ENCODE measurements around the gene RAB40A. TPM values are rescaled to one million over a fixed set of nuclear protein-coding genes. Genes with fewer than 3 reads are reported as not detected.

Gene RAB40A
- total and polyA plus RNA-seq, 9 of the 15 experiments (the other 6 are each of a cell fraction or from before 2014, with no cell fraction given): 0.07 to 0.15 (median 0.10) TPM; not detected in 3

DNA sequence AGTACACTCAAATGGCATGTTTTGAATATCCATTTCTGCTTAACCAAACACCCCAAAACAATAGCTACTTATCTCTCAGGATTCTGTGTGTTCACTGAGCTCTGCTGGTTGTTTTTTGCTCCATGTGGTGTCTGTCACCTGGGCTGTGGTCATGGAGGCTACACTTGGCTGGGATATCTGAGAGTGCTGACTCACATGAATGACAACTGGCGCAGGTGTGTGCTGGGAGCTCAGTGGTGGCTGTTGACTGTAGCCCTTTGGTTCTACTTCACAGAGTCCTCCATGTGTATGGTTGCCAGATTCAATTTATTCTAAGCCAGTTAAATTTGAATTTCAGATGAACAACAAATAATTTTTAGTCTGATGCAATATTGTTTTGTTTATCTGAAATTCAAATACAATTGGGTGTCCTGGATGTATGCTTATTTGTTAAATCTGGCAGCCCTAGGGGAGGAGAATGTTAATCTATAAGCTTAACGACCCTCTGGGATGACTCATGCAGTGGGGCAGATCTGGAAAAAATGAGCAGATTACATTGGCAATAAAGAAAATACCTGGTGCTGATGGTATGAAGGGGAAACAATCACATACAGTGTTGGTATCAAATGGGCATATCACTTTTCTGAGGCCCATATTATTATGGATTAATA, 37.8 kb upstream of the RAB40A start:
- H3K4me2 ChIP-seq (ENCODE audit: insufficient read depth, low read length): no peak overlapping the region
- intact Hi-C loops (cut with micrococcal nuclease): no loop called here
- FAIRE-seq: no peak

More for the DNA sequence above, 37.8 kb upstream of the RAB40A start:
- H3K27me3 ChIP-seq (ENCODE audit: control insufficient read depth in 2 of 2, insufficient read depth in 2 of 2, low read length in 2 of 2): no peaks in the 10 kb centered on the region
- 0% methylated on average over 2 of the region's 2 CpGs for WGBS (ENCODE audit: insufficient coverage, low coverage, missing lambda C conversion rate)
- no peaks in the 10 kb centered on the region for H3K79me2 ChIP-seq (ENCODE audit: control insufficient read depth, insufficient read depth, low read length)
- no peak for ATAC-seq
- no peak overlapping the region for H3K4me3 ChIP-seq
- no peaks in the 10 kb centered on the region for H3K4me1 ChIP-seq (replicated peaks in 1 of 2; ENCODE audit: control insufficient read depth in 2 of 2, insufficient read depth in 2 of 2, low read length in 2 of 2)
- H4K20me1 ChIP-seq (replicated peaks; ENCODE audit: control insufficient read depth, insufficient read depth, low read length): no peaks in the 10 kb centered on the region
- in situ Hi-C loops (cut with MboI): no loop called here
- TF ChIP-seq ETV1 (tag; conservative IDR thresholded peaks at IDR 0.05; ENCODE audit: low read depth) (no peak), C11orf30 (IDR thresholded peaks at IDR 0.05; ENCODE audit: low read depth) (0 out of 2 replicates have a peak, but pooled peaks have one; percentile 20), KAT7 (CRISPR knock-in tag; IDR thresholded peaks at IDR 0.05; ENCODE audit: borderline replicate concordance) (no peak), TCF7 (IDR thresholded peaks at IDR 0.05; ENCODE audit: borderline replicate concordance) (no peak), CREM (IDR thresholded peaks at IDR 0.05; ENCODE audit: low read depth) (no peak), HEY1 (CRISPR knock-in tag; IDR thresholded peaks at IDR 0.05; ENCODE audit: borderline replicate concordance) (no peak)
- TF ChIP-seq, protein P1, sequence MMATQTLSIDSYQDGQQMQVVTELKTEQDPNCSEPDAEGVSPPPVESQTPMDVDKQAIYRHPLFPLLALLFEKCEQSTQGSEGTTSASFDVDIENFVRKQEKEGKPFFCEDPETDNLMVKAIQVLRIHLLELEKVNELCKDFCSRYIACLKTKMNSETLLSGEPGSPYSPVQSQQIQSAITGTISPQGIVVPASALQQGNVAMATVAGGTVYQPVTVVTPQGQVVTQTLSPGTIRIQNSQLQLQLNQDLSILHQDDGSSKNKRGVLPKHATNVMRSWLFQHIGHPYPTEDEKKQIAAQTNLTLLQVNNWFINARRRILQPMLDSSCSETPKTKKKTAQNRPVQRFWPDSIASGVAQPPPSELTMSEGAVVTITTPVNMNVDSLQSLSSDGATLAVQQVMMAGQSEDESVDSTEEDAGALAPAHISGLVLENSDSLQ (IDR thresholded peaks at IDR 0.05): peak; percentile 35; the same call in 1 of the 2 replicates
- TF ChIP-seq, protein P2, sequence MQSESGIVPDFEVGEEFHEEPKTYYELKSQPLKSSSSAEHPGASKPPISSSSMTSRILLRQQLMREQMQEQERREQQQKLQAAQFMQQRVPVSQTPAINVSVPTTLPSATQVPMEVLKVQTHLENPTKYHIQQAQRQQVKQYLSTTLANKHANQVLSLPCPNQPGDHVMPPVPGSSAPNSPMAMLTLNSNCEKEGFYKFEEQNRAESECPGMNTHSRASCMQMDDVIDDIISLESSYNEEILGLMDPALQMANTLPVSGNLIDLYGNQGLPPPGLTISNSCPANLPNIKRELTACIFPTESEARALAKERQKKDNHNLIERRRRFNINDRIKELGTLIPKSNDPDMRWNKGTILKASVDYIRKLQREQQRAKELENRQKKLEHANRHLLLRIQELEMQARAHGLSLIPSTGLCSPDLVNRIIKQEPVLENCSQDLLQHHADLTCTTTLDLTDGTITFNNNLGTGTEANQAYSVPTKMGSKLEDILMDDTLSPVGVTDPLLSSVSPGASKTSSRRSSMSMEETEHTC (IDR thresholded peaks at IDR 0.05): no peak
- H2AFZ ChIP-seq (ENCODE audit: low read depth, low read length): no peak overlapping the region
- no TSS peak for BruUV-seq (replicated peaks)
- ChIA-PET CTCF (ENCODE audit: low intra/inter-chr PET ratio) (interaction anchor here (0.6 kb wide), 1 partner anchor 72 kb away, joined by 7 read pairs; the partner anchor contains the start of gene TCEAL1), POLR2A (no interaction called here)
- H3K9me1 ChIP-seq (ENCODE audit: control insufficient read depth, insufficient read depth, low read length): no peaks in the 10 kb centered on the region
- no peak for DNase-seq (ENCODE audit: extremely low read depth in 1 of 4, low spot score in 3 of 4)
- no peak overlapping the region for H3K27ac ChIP-seq (ENCODE audit: extremely low read depth, low read depth, low read length)
- H3K9me3 ChIP-seq (replicated peaks; ENCODE audit: control insufficient read depth, insufficient read depth, low read depth, low read length): no peaks in the 10 kb centered on the region
- no peaks in the 10 kb centered on the region for H3K36me3 ChIP-seq (ENCODE audit: control insufficient read depth, insufficient read depth, low read length)
- H3K9ac ChIP-seq (ENCODE audit: insufficient read depth in 1 of 2, low read depth in 2 of 2, low read length in 2 of 2): no peak overlapping the region

All from K562 (cell line).